GM12878 (cell line): ENCODE data around the gene USP35. TPM values are rescaled to one million over a fixed set of nuclear protein-coding genes. Genes with fewer than 3 reads are reported as not detected.

Source experiments
- ATAC-seq: fragments of 200-7000 bp; cut with Tn5 transposase; 3 replicates; pipeline ENCODE4 v1.9.1; 2020; ENCODE audit warnings: mild to moderate bottlenecking, moderate library complexity
- BruUV-seq: library from RNA; stranded (reverse); fragments of 400-500 nt; replicated peaks from 2 replicates; lab custom pipeline; 2021; lab: Mats Ljungman, UMichigan
- CTCF ChIA-PET: fragments of 300-600 bp; sonication (Branson Sonifier 250); formaldehyde crosslinking; extraction: SDS; loops from one replicate; lab custom pipeline; 2021; ENCODE audit warnings: inconsistent platforms; lab: Yijun Ruan, JAX
- POLR2A ChIA-PET: fragments of 350-600 bp; formaldehyde crosslinking; extraction: SDS; loops from one replicate; lab custom pipeline; 2021; ENCODE audit warnings: inconsistent platforms; lab: Charles Lee
- RAD21 ChIA-PET: fragments of 300-600 bp; sonication (Branson Sonifier 250); formaldehyde crosslinking; loops from one replicate; lab custom pipeline; 2023; ENCODE audit warnings: antibody characterized with exemption; ENCODE audit not compliant: unreplicated experiment; lab: Charles Lee
- SMC1A ChIA-PET: fragments of 300-600 bp; sonication (Branson Sonifier 250); formaldehyde crosslinking; loops from one replicate; lab custom pipeline; 2023; ENCODE audit not compliant: unreplicated experiment, uncharacterized antibody; lab: Charles Lee
- DNase-seq: peaks from one replicate; pipeline ENCODE4 v3.0.0-alpha.2; 2011; ENCODE audit warnings: low read depth, low spot score
- FAIRE-seq: peaks from 3 replicates; lab custom pipeline; 2011; peaks lifted over from hg19 to GRCh38; lab: Jason Lieb, UNC
- H2AFZ ChIP-seq: 2 replicates; pipeline ENCODE4 v1.6.0; 2011; ENCODE audit warnings: low read depth, low read length, control low read depth; ENCODE audit not compliant: control insufficient read depth
- H3K27ac ChIP-seq: 2 replicates; pipeline ENCODE4 v1.5.1; 2011; ENCODE audit warnings: control low read depth; ENCODE audit not compliant: control insufficient read depth, insufficient read depth
- H3K27me3 ChIP-seq, 2 experiments: replicated peaks in 1 of 2; 2 replicates each; pipeline versions ENCODE4 v1.6.0 to v1.6.1; 2011; ENCODE audit warnings: low read length in 1 of 2; ENCODE audit not compliant: control insufficient read depth in 2 of 2, insufficient read depth in 2 of 2
- H3K36me3 ChIP-seq, 2 experiments: 2 replicates each; pipeline ENCODE4 v1.5.1; 2011; ENCODE audit warnings: low read length in 1 of 2; ENCODE audit not compliant: control insufficient read depth in 2 of 2, insufficient read depth in 2 of 2
- H3K4me1 ChIP-seq: 2 replicates; pipeline ENCODE4 v1.6.1; 2011; ENCODE audit warnings: mild to moderate bottlenecking, low read length, moderate library complexity, mixed read lengths; ENCODE audit not compliant: control insufficient read depth, insufficient read depth
- H3K4me2 ChIP-seq: 2 replicates; pipeline ENCODE4 v1.6.0; 2011; ENCODE audit warnings: control low read depth; ENCODE audit not compliant: control insufficient read depth, insufficient read depth
- H3K4me3 ChIP-seq: fragments of 200-600 bp; sonication (generic); 2 replicates; pipeline ENCODE4 v1.5.1; 2016
- H3K79me2 ChIP-seq: 2 replicates; pipeline ENCODE4 v1.6.0; 2011; ENCODE audit warnings: low read length; ENCODE audit not compliant: control insufficient read depth, insufficient read depth
- H3K9ac ChIP-seq: 2 replicates; pipeline ENCODE4 v1.8.0; 2011; ENCODE audit warnings: low read length, control low read depth, mixed read lengths; ENCODE audit not compliant: control insufficient read depth, insufficient read depth
- H3K9me3 ChIP-seq: replicated peaks from 3 replicates; pipeline ENCODE4 v1.5.1; 2011; ENCODE audit warnings: mild to moderate bottlenecking, low read length; ENCODE audit not compliant: control insufficient read depth, insufficient read depth
- H4K20me1 ChIP-seq: 2 replicates; pipeline ENCODE4 v1.6.0; 2011; ENCODE audit not compliant: control insufficient read depth, insufficient read depth
- ATF3 ChIP-seq: IDR thresholded peaks from 2 replicates; pipeline ENCODE4 v1.6.1; 2011; ENCODE audit warnings: low read depth, mild to moderate bottlenecking, low read length, moderate library complexity, borderline replicate concordance; ENCODE audit errors: extremely low read depth
- BRCA1 ChIP-seq: IDR thresholded peaks from 2 replicates; pipeline ENCODE4 v1.6.1; 2011; ENCODE audit warnings: low read depth, low read length, improper control_type of control experiment
- CBFB ChIP-seq: IDR thresholded peaks from 2 replicates; pipeline ENCODE4 v1.6.1; 2016; ENCODE audit warnings: antibody characterized with exemption, low read depth
- CBX5 ChIP-seq: sonication (generic); IDR thresholded peaks from 2 replicates; pipeline ENCODE4 v1.6.1; 2016; ENCODE audit warnings: low read depth, moderate library complexity, mild to moderate bottlenecking, inconsistent platforms
- CEBPB ChIP-seq, 2 experiments: fragments of 150-350 bp in 1 of 2; IDR thresholded peaks; 2 replicates each; pipeline ENCODE4 v1.6.1; 2012 to 2014; ENCODE audit warnings: low read depth in 2 of 2, low read length in 2 of 2, borderline replicate concordance in 1 of 2, inconsistent platforms in 1 of 2
- CREB1 ChIP-seq: IDR thresholded peaks from 2 replicates; pipeline ENCODE4 v1.6.1; 2012; ENCODE audit warnings: low read depth, mild to moderate bottlenecking, inconsistent platforms
- MTA3 ChIP-seq: IDR thresholded peaks from 2 replicates; pipeline ENCODE4 v1.6.1; 2012; ENCODE audit warnings: low read length, inconsistent platforms, borderline replicate concordance
- NFXL1 ChIP-seq: fragments of 450-650 bp; IDR thresholded peaks from 2 replicates; pipeline ENCODE4 v1.6.1; 2017; ENCODE audit warnings: antibody characterized with exemption, mild to moderate bottlenecking, borderline replicate concordance
- RB1 ChIP-seq: fragments of 450-650 bp; formaldehyde crosslinking; IDR thresholded peaks from 2 replicates; pipeline ENCODE4 v1.6.1; 2017; ENCODE audit warnings: mild to moderate bottlenecking, borderline replicate concordance
- RUNX3 ChIP-seq: IDR thresholded peaks from 2 replicates; pipeline ENCODE4 v1.6.1; 2012; ENCODE audit warnings: low read length, inconsistent platforms
- TARDBP ChIP-seq: IDR thresholded peaks from 2 replicates; pipeline ENCODE4 v1.6.1; 2016; ENCODE audit warnings: borderline replicate concordance
- TBL1XR1 ChIP-seq: IDR thresholded peaks from 2 replicates; pipeline ENCODE4 v1.6.1; 2012; ENCODE audit warnings: low read depth, low read length, improper control_type of control experiment
- TCF3 ChIP-seq: IDR thresholded peaks from 2 replicates; pipeline ENCODE4 v1.6.1; 2012; ENCODE audit warnings: low read depth, mild to moderate bottlenecking, low read length, borderline replicate concordance; ENCODE audit not compliant: insufficient read depth
- ZBTB11 ChIP-seq: fragments of 450-650 bp; formaldehyde crosslinking; IDR thresholded peaks from 2 replicates; pipeline ENCODE4 v1.5.0; 2022; ENCODE audit warnings: mild to moderate bottlenecking, missing genetic modification characterization
- ZBTB33 ChIP-seq: fragments of 450-650 bp; IDR thresholded peaks from 2 replicates; pipeline ENCODE4 v1.6.1; 2017; ENCODE audit warnings: mild to moderate bottlenecking
- ZNF24 ChIP-seq: fragments of 450-650 bp; IDR thresholded peaks from 2 replicates; pipeline ENCODE4 v1.6.1; 2017; ENCODE audit warnings: antibody characterized with exemption, mild to moderate bottlenecking
- WGBS: methylation state at CpG from one replicate; pipeline ENCODE4 v1.1.6; 2016; ENCODE audit warnings: low lambda C conversion rate; ENCODE audit not compliant: insufficient replicate concordance, insufficient coverage; ENCODE audit errors: missing lambda C conversion rate; 5-methylcytosine and 5-hydroxymethylcytosine counted together
- in situ Hi-C: fragments of 300-500 bp; cut with MboI; formaldehyde crosslinking; loops from 9 replicates; pipeline ENCODE4 v1.14.3; 2018; ENCODE audit warnings: mixed read lengths
- intact Hi-C: fragments of 100-400 bp; cut with micrococcal nuclease; formaldehyde crosslinking; loops from one replicate; pipeline ENCODE4 v1.14.2; 2022; ENCODE audit not compliant: unreplicated experiment
- polyA plus RNA-seq, 11 experiments: library from polyadenylated mRNA; depleted of rRNA in 4 of 11; unstranded in 6 of 11; stranded (reverse) in 5 of 11; fragments of >200 nt; fragmentation: Nextera tagmentation in 4 of 11; fragmentation: Illumina TruSeq in 1 of 11; extraction: Ambion mirVana in 4 of 11; extraction: Trizol in 1 of 11; gene quantifications; 1 replicate in 1 of 11; 2 replicates in 10 of 11; pipeline versions ENCODE4 v1.2.1 to v1.2.3, GENCODE V29; 2011 to 2016; ENCODE audit warnings: inconsistent platforms in 2 of 11, missing spikeins in 2 of 11, low read depth in 1 of 11
- total RNA-seq, 4 experiments: library from RNA; depleted of rRNA in 3 of 4; stranded (reverse); fragments of >200 nt in 3 of 4; fragmentation: Illumina TruSeq in 1 of 4; extraction: Trizol in 1 of 4; gene quantifications; 2 replicates each; pipeline versions ENCODE4 v1.2.1 to v1.2.3, GENCODE V29; 2013 to 2021
- TF ChIP-seq, protein P1 (sequence below): IDR thresholded peaks from 2 replicates; pipeline ENCODE4 v1.6.1; 2011; ENCODE audit warnings: mild to moderate bottlenecking, low read depth, low read length, moderate library complexity; ENCODE audit not compliant: insufficient replicate concordance

Gene USP35
- total and polyA plus RNA-seq, 10 of the 15 experiments (the other 5 are each of a cell fraction or from before 2014, with no cell fraction given), result 0.13 to 6.4 (median 3.1) TPM; not detected in 1

- intact Hi-C loops, result no loop called here
- H3K36me3 ChIP-seq, result 0 out of 4 replicates have a peak, but pooled peaks cover 0 to 3% of the 10 kb centered on the region in 2 experiments
- H3K9ac ChIP-seq, result no peak overlapping the region
- WGBS, result 95% methylated on average over 4 of the region's 4 CpGs
- peak overlapping the region; percentile 76 for H3K27ac ChIP-seq
- CTCF ChIA-PET, result interaction anchor here (1.4 to 8.1 kb wide), 2 partner anchors 196 to 342 kb away, joined by 4 to 181 read pairs; no protein-coding TSS in a partner anchor
- H3K9me3 ChIP-seq, result no peaks in the 10 kb centered on the region
- TF ChIP-seq TBL1XR1 (no peak), TCF3 (no peak), MTA3 (no peak), CREB1 (no peak), ZBTB33 (no peak), RUNX3 (no peak), ATF3 (no peak), ZNF24 (no peak), BRCA1 (no peak), CBFB (no peak), RB1 (no peak), CBX5 (no peak), TARDBP (no peak), ZBTB11 (CRISPR knock-in tag) (no peak), CEBPB (IDR thresholded peaks at IDR 0.05; ENCODE audit: borderline replicate concordance in 1 of 2, low read depth in 2 of 2, low read length in 2 of 2) (no peak), NFXL1 (no peak)
- TF ChIP-seq, protein P1, sequence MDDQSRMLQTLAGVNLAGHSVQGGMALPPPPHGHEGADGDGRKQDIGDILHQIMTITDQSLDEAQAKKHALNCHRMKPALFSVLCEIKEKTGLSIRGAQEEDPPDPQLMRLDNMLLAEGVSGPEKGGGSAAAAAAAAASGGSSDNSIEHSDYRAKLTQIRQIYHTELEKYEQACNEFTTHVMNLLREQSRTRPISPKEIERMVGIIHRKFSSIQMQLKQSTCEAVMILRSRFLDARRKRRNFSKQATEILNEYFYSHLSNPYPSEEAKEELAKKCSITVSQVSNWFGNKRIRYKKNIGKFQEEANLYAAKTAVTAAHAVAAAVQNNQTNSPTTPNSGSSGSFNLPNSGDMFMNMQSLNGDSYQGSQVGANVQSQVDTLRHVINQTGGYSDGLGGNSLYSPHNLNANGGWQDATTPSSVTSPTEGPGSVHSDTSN, result no peak
- no peaks in the 10 kb centered on the region for H3K27me3 ChIP-seq
- RAD21 ChIA-PET, result interaction anchor here (0.9 to 5.2 kb wide), 5 partner anchors 147 to 341 kb away, joined by 3 to 124 read pairs (median 3); no protein-coding TSS in a partner anchor
- POLR2A ChIA-PET, result no interaction called here
- SMC1A ChIA-PET, result interaction anchor here (1.0 to 1.7 kb wide), 2 partner anchors 317 to 340 kb away, joined by 4 to 5 read pairs; no protein-coding TSS in a partner anchor
- no peak overlapping the region for H2AFZ ChIP-seq
- H3K4me3 ChIP-seq, result no peak overlapping the region
- DNase-seq (no peak), FAIRE-seq (no peak), ATAC-seq (no peak)
- in situ Hi-C loops, result loop anchor here (5.0 kb wide), 1 partner anchor 338 kb away; no protein-coding TSS in a partner anchor
- BruUV-seq, result no TSS peak
- no peaks in the 10 kb centered on the region for H3K79me2 ChIP-seq
- H3K4me2 ChIP-seq, result no peak overlapping the region
- H3K4me1 ChIP-seq, result peaks cover 60% of the 10 kb centered on the region
- no peaks in the 10 kb centered on the region for H4K20me1 ChIP-seq
Observed at GRCh38 chr11:78224506-78224905, 35.8 kb downstream of the USP35 start.
